GM10248 (cell line): ENCODE results near the gene NGRN.

Experiments
- CTCF ChIA-PET: fragments of 300-600 bp; sonication (Branson Sonifier 250); formaldehyde crosslinking; extraction: SDS; loops from one replicate; lab custom pipeline; 2021; ENCODE audit warnings: antibody characterized with exemption; lab: Yijun Ruan, JAX
- POLR2A ChIA-PET: fragments of 350-650 bp; sonication (Branson Sonifier 250); formaldehyde crosslinking; extraction: SDS; loops from one replicate; lab custom pipeline; 2020; ENCODE audit warnings: antibody characterized with exemption; lab: Yijun Ruan, JAX
- DNase-seq: peaks from one replicate; pipeline ENCODE4 v3.0.0; 2012; ENCODE audit errors: extremely low spot score
- TF ChIP-seq, protein P1 (sequence below): IDR thresholded peaks from 2 replicates; pipeline ENCODE4 v1.5.1; 2012; ENCODE audit warnings: mild to moderate bottlenecking, low read depth; ENCODE audit errors: extremely low read depth, missing control alignments, control extremely low read depth

NGRN gene

GRCh38 chr15:90230071-90230494 is 35.4 kb upstream of the NGRN start:
- ChIA-PET POLR2A (no interaction called here), CTCF (interaction anchor here (4.6 to 6.0 kb wide), 3 partner anchors 9 to 31 kb away, joined by 21 to 63 read pairs (median 33); partner anchors contain the start of gene SEMA4B)
- TF ChIP-seq, protein P1, sequence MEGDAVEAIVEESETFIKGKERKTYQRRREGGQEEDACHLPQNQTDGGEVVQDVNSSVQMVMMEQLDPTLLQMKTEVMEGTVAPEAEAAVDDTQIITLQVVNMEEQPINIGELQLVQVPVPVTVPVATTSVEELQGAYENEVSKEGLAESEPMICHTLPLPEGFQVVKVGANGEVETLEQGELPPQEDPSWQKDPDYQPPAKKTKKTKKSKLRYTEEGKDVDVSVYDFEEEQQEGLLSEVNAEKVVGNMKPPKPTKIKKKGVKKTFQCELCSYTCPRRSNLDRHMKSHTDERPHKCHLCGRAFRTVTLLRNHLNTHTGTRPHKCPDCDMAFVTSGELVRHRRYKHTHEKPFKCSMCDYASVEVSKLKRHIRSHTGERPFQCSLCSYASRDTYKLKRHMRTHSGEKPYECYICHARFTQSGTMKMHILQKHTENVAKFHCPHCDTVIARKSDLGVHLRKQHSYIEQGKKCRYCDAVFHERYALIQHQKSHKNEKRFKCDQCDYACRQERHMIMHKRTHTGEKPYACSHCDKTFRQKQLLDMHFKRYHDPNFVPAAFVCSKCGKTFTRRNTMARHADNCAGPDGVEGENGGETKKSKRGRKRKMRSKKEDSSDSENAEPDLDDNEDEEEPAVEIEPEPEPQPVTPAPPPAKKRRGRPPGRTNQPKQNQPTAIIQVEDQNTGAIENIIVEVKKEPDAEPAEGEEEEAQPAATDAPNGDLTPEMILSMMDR = no peak
- no peak for DNase-seq

DNA sequence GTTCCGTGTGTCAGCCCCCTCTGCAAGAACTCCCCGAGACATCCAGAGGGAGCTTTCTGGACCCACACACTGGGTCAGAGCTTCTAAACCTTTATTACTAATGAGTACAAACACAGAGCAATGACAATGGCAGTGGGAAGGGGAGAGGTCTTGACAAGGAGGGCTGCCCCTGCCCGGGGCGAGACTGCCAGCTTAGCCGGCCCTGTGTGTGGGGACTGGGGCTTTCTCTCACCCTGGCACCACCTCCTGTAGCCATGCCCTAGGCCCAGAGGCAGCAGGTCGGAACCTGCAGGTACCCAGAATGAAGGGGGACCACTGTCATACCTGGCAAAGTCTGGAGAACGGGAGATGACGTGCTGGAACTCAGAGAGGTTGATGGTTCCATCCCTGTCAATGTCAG is 34.9 kb upstream of the NGRN start:
- TF ChIP-seq, protein P1 = no peak
- ChIA-PET POLR2A (no interaction called here), CTCF (interaction anchor here (4.6 to 6.0 kb wide), 3 partner anchors 9 to 31 kb away, joined by 21 to 63 read pairs (median 33); partner anchors contain the start of gene SEMA4B)
- DNase-seq = no peak

DNA sequence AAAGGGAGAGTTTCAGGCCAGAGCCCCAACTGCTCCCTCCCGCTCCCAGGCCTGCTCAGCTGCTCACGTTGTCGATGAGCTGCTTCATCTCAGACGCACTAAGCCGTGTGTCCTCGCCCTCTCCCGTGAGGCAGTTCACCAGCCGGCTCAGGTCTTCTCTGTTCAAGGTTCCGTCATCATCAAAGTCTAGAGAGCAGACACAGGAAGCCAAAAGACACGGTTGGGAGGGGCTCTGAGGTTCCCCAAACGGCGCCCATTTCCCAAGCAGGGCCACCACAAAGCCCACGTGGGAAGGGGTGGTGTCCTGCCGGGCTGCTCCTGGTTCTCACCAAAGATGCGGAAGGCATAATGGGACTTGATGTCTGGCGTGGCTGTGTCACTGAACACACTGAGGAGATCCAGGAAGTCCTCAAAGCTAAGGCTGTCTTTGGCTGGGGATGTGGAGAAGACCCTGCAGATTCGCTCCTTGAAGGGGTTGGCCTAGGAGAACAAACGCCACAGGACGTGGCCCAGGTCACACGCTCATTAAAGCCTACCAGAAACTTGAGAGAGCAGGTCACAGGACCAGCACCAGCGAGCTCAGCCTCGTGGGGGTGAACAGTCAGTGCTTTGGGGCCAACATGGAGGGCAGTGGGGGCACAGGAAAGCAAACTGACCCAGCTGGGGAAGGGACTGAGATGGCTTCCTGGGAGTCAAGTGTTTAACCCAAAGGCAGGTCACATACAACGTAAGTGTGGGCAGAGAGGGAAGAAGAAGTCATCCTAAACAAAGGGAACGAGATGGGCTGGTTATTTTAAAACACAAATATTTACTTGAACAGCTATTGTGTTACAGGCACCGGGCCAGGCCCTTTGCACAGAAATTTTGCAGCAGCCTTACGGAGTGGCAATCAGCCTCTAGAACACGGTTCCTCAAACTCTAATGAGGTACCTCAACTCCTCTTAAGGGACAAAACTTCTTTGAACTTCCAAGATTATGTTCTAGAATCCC is 34.1 kb upstream of the NGRN start:
- CTCF ChIA-PET = interaction anchor here (1.2 to 6.0 kb wide), 6 partner anchors 10 to 79 kb away, joined by 3 to 63 read pairs (median 18); partner anchors contain the start of gene SEMA4B

DNA sequence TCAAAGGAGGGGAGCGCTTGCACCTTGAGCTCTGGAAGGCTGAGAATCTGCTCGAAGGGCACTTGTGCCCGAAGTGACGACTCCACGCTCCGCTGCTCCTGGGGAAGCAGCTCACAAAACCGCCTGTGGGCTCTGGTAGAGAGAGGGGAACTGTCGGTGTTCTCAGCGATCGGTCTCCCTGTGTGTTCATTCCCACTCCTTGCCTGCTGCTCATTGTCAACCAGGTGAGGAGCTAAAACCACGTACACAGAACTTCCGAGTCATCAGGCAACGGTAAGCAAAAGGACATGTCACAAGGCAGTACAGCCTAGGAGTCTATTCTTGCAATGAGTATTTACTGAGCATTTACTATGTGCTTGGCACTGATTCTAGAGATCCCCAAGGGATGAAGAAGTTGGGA is 33.3 kb upstream of the NGRN start:
- ChIA-PET POLR2A (no interaction called here), CTCF (interaction anchor here (1.1 to 6.0 kb wide), 12 partner anchors 11 to 250 kb away, joined by 3 to 63 read pairs (median 5); partner anchors contain the start of gene SEMA4B)
- no peak for DNase-seq
- TF ChIP-seq, protein P1 = no peak

More for the DNA sequence above, 34.1 kb upstream of the NGRN start:
- DNase-seq = peak; percentile 66
- TF ChIP-seq, protein P1 = no peak
- POLR2A ChIA-PET = no interaction called here

- ChIA-PET CTCF (interaction anchor here (0.8 to 6.0 kb wide), 18 partner anchors 10 to 724 kb away, joined by 3 to 63 read pairs (median 5); partner anchors contain the start of genes IDH2 and SEMA4B), POLR2A (interaction anchor here (0.6 to 1.3 kb wide), 4 partner anchors 12 to 338 kb away, joined by 3 to 4 read pairs (median 4); no protein-coding TSS in a partner anchor)
- DNase-seq = no peak
- TF ChIP-seq, protein P1 = peak; percentile 31
These were observed 32.5 kb upstream of the NGRN start for GRCh38 chr15:90232941-90233386.
